ENCODE measurements around the gene AKR1C2. TPM values are rescaled to one million over a fixed set of nuclear protein-coding genes. Genes with fewer than 3 reads are reported as not detected.
"Not testable (repeated sequence)": the region's sequence is repeated elsewhere in the genome, so short reads cannot be mapped to it uniquely, and the experiment has no call there.

Gene AKR1C2
- total RNA-seq, 1 experiment from 2014 or later, result 0.25 TPM

DNA sequence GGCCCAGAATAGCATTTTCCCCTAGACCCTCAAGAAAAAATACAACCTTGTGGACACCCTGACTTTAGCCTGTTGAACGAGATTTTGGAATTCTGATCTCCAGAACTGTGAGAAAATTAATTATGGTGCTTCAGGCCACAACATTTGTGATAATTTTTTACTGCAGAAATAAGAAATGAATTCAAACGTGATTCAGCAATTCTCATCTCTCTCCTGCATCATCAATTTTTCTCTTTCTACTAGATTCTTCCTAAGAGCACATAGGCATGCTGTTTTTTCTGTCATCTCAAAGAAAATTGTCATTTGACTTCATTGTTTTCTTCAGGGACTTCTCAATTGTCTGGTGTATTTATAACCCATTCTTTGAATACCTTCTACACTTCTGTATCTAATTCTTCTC lies 8.9 kb upstream of the AKR1C2 start (continued):
- TF ChIP-seq EZH2phosphoT487 (IDR thresholded peaks at IDR 0.05; ENCODE audit: borderline replicate concordance), result no peak

DNA sequence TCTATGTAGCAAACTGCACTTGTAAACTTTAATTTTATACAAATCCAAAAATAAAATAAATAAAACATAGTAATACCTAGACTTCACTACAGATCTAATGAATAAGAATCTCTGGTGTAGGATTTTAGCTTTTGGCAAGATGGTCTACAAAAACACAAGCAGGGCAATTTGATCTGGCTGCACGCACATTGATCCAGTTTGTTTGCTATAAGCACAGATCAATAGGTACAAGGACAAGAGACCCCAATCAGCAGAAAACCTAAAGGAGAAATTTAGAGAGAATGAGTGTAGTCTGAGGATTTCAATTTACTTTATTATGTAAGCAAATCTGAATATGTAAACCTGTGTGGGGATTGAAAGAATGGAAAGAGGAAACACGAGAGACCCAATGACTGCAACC lies 7.7 kb upstream of the AKR1C2 start:
- POLR2A ChIA-PET; DNase-seq (ENCODE audit: low read depth, low spot score); ATAC-seq; H3K9me3 ChIP-seq (ENCODE audit: control insufficient read depth in 1 of 2, insufficient read depth in 1 of 2, low read depth in 1 of 2, low read length in 2 of 2); H3K36me3 ChIP-seq (ENCODE audit: control insufficient read depth in 1 of 2, insufficient read depth in 2 of 2, low read length in 2 of 2); H3K27me3 ChIP-seq (ENCODE audit: insufficient read depth, low read length); RAD21 ChIA-PET (ENCODE audit: low non-redundant PET in 1 of 2, low total read pairs in 2 of 2, uncharacterized antibody in 2 of 2, unreplicated experiment in 2 of 2); H3K79me2 ChIP-seq (ENCODE audit: insufficient read depth, low read length); CTCF ChIA-PET; H3K4me1 ChIP-seq (ENCODE audit: control insufficient read depth in 1 of 2, insufficient read depth in 2 of 2, low read length in 2 of 2); H2AFZ ChIP-seq (ENCODE audit: low read depth, low read length, poor library complexity, severe bottlenecking); H4K20me1 ChIP-seq (ENCODE audit: insufficient read depth); H3K4me3 ChIP-seq (replicated peaks in 1 of 2; ENCODE audit: low read depth in 1 of 2, low read length in 2 of 2); intact Hi-C loops (cut with micrococcal nuclease); H3K4me2 ChIP-seq (ENCODE audit: low read length); H3K27ac ChIP-seq (ENCODE audit: low read depth, low read length); H3K9ac ChIP-seq (ENCODE audit: low read length); BruUV-seq (replicated peaks); H3K9me2 ChIP-seq (ENCODE audit: insufficient read depth): not testable (repeated sequence)

DNA sequence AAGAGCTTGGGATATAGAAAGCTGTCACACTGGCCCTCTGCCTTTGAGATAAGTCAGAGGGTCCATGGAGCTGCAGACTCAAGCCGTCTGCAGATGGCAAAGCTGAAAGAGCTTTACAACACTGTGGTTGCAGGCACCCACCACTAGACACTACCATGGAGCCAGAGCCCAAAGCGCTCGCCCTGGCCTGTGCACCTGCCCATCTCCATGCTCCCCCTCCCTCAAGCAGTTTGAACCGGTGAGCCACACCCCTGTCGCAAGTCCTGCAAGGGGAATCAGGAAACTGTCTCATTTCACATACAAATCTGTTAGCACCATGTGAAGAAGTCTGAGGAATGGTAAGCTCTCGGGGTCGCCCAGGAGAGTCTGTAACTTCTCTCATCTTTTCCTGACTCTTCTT lies 6.4 kb upstream of the AKR1C2 start:
- H3K9ac ChIP-seq (ENCODE audit: low read length); H2AFZ ChIP-seq (ENCODE audit: low read depth, low read length, poor library complexity, severe bottlenecking); DNase-seq (ENCODE audit: low read depth, low spot score); H3K27ac ChIP-seq (ENCODE audit: low read depth, low read length); H4K20me1 ChIP-seq (ENCODE audit: insufficient read depth); H3K79me2 ChIP-seq (ENCODE audit: insufficient read depth, low read length); H3K4me2 ChIP-seq (ENCODE audit: low read length); H3K36me3 ChIP-seq (ENCODE audit: control insufficient read depth in 1 of 2, insufficient read depth in 2 of 2, low read length in 2 of 2); BruUV-seq (replicated peaks); H3K4me1 ChIP-seq (ENCODE audit: control insufficient read depth in 1 of 2, insufficient read depth in 2 of 2, low read length in 2 of 2); H3K9me3 ChIP-seq (ENCODE audit: control insufficient read depth in 1 of 2, insufficient read depth in 1 of 2, low read depth in 1 of 2, low read length in 2 of 2); H3K9me2 ChIP-seq (ENCODE audit: insufficient read depth); RAD21 ChIA-PET (ENCODE audit: low non-redundant PET in 1 of 2, low total read pairs in 2 of 2, uncharacterized antibody in 2 of 2, unreplicated experiment in 2 of 2); POLR2A ChIA-PET; H3K27me3 ChIP-seq (ENCODE audit: insufficient read depth, low read length); ATAC-seq; intact Hi-C loops (cut with micrococcal nuclease); CTCF ChIA-PET; H3K4me3 ChIP-seq (replicated peaks in 1 of 2; ENCODE audit: low read depth in 1 of 2, low read length in 2 of 2): not testable (repeated sequence)

All from HCT116 (cell line).